Measurements from ENCODE around the gene PSMA5.
"Not testable (repeated sequence)": the region's sequence is repeated elsewhere in the genome, so short reads cannot be mapped to it uniquely, and the experiment has no call there.

GRCh38 chr1:109395282-109395599, 31.0 kb downstream of the PSMA5 start:
- TF ChIP-seq, protein P1, sequence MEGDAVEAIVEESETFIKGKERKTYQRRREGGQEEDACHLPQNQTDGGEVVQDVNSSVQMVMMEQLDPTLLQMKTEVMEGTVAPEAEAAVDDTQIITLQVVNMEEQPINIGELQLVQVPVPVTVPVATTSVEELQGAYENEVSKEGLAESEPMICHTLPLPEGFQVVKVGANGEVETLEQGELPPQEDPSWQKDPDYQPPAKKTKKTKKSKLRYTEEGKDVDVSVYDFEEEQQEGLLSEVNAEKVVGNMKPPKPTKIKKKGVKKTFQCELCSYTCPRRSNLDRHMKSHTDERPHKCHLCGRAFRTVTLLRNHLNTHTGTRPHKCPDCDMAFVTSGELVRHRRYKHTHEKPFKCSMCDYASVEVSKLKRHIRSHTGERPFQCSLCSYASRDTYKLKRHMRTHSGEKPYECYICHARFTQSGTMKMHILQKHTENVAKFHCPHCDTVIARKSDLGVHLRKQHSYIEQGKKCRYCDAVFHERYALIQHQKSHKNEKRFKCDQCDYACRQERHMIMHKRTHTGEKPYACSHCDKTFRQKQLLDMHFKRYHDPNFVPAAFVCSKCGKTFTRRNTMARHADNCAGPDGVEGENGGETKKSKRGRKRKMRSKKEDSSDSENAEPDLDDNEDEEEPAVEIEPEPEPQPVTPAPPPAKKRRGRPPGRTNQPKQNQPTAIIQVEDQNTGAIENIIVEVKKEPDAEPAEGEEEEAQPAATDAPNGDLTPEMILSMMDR (IDR thresholded peaks at IDR 0.05): not testable (repeated sequence)
- not testable (repeated sequence) for TF ChIP-seq EZH2 (IDR thresholded peaks at IDR 0.05; ENCODE audit: borderline replicate concordance, insufficient read depth, low read depth, low read length, poor library complexity, severe bottlenecking)

All from B cell (primary cell).